ENCODE measurements around the gene ZNF750. TPM values are rescaled to one million over a fixed set of nuclear protein-coding genes. Genes with fewer than 3 reads are reported as not detected.

The ZNF750 gene
- total RNA-seq, 4 donors from 2014 or later = not detected

GRCh38 chr17:82858376-82859126, 18.7 kb upstream of the ZNF750 start:
- no peak for ATAC-seq (ENCODE audit: low FRiP score)
- DNase-seq (ENCODE audit: low spot score) = no peak
- TF ChIP-seq CTCF (IDR thresholded peaks at IDR 0.05) = no peak

- DNase-seq (ENCODE audit: low spot score) (no peak), ATAC-seq (ENCODE audit: low FRiP score) (no peak)
- no peak for TF ChIP-seq CTCF (IDR thresholded peaks at IDR 0.05)
Observed at GRCh38 chr17:82856361-82856760, 16.5 kb upstream of the ZNF750 start.

GRCh38 chr17:82854226-82854625, 14.4 kb upstream of the ZNF750 start:
- ATAC-seq (ENCODE audit: low FRiP score) = no peak
- no peak for DNase-seq (ENCODE audit: low spot score)
- TF ChIP-seq CTCF (IDR thresholded peaks at IDR 0.05) = no peak

- DNase-seq (ENCODE audit: low spot score) = no peak
- no peak for TF ChIP-seq CTCF (IDR thresholded peaks at IDR 0.05)
- no peak for ATAC-seq (ENCODE audit: low FRiP score)
Observed at GRCh38 chr17:82851381-82851780, 11.6 kb upstream of the ZNF750 start.

GRCh38 chr17:82849076-82849945, 9.5 kb upstream of the ZNF750 start:
- ATAC-seq (ENCODE audit: low FRiP score) (no peak), DNase-seq (ENCODE audit: low spot score) (no peak)
- TF ChIP-seq CTCF (IDR thresholded peaks at IDR 0.05) = no peak

GRCh38 chr17:82848022-82848592, 8.3 kb upstream of the ZNF750 start:
- no peak for DNase-seq (ENCODE audit: low spot score)
- no peak for TF ChIP-seq CTCF (IDR thresholded peaks at IDR 0.05)
- ATAC-seq (ENCODE audit: low FRiP score) = no peak

All from omental fat pad (tissue), 4 donors.